Lower leg skin (tissue), 3 donors: Measurements from ENCODE around the gene KCNE4.

Experiments
- CTCF ChIP-seq, 3 donors: fragments of 450-650 bp; IDR thresholded peaks; one replicate each; pipeline ENCODE4 v1.5.1; 2016; ENCODE audit warnings: antibody characterized with exemption in 3 of 3, mild to moderate bottlenecking in 3 of 3, moderate library complexity in 2 of 3
- POLR2A ChIP-seq, 2 donors: fragments of 450-650 bp; IDR thresholded peaks; one replicate each; pipeline ENCODE4 v1.6.1; 2016 to 2017; ENCODE audit warnings: antibody characterized with exemption in 2 of 2, mild to moderate bottlenecking in 1 of 2, moderate library complexity in 1 of 2

- no peak for TF ChIP-seq POLR2A (IDR thresholded peaks at IDR 0.05)
- no peak for TF ChIP-seq CTCF (IDR thresholded peaks at IDR 0.05)
Measured at GRCh38 chr2:223084873-223085272, 32.9 kb downstream of the KCNE4 start.
